Left hindlimb (tissue), 1 donor: ENCODE data around the gene CHSY1.
A peak's percentile ranks its signal among the peaks of the same experiment; 100 is the strongest.

ENCODE experiments used
- DNase-seq: peaks from one replicate; pipeline ENCODE4 v3.0.0-alpha.2; 2018

The CHSY1 gene

GRCh38 chr15:101168898-101169494 lies 82.9 kb downstream of the CHSY1 start:
- DNase-seq, result no peak

DNA sequence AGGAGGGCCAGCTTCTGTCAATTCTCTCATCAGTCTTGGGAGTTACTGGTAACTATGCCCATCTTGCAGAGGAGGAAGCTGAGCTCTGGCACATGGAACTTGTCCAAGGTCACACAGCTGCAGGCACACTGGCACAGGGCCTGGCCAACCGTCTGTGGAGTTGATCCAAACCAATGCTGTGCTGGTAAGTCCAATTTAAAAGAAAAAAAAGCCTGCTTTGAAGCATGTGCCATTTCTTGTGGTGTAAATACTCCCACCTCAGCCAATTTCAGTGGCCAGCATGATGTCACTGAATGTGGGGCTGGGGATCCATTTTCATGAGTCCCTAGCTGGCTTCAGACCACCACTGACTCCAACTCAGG lies 83.4 kb downstream of the CHSY1 start:
- DNase-seq, result peak; percentile 56

DNA sequence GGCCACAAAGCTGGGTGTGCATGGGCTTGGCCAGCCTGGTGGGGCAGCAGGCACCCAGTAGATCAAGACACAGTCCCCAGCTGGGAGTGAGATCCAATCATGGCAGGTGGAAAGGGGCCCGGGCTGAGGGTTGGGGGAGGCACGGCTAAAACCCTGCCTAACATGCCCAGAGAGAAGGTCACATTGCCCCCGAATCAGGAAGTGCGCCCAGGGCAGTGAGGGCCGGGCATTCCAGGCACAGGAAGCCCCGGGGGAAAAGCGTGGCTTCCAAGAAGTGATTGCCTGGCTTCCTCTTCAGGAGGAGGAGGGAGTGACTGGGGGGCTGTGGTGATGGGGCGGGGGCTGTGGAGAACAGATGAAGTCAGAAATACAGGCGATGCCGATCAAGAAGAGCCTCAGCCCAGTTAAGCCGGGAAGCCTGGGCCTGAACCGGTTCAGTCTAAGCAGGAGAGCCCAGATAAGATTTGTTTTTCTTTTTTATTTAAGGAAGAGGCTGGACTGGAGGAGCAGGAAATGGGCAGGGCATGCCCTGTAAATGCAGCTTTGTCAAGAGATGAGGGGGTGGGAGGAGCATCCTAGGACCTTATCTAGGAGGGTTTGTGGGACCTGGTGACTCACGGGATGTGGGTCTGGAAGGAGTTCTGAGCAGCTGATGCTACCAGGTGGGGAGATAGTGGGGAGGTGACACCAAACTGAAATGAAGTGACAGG lies 83.9 kb downstream of the CHSY1 start:
- peak; percentile 75 for DNase-seq

- no peak for DNase-seq
Measured at GRCh38 chr15:101167411-101167752, 84.5 kb downstream of the CHSY1 start.

DNA sequence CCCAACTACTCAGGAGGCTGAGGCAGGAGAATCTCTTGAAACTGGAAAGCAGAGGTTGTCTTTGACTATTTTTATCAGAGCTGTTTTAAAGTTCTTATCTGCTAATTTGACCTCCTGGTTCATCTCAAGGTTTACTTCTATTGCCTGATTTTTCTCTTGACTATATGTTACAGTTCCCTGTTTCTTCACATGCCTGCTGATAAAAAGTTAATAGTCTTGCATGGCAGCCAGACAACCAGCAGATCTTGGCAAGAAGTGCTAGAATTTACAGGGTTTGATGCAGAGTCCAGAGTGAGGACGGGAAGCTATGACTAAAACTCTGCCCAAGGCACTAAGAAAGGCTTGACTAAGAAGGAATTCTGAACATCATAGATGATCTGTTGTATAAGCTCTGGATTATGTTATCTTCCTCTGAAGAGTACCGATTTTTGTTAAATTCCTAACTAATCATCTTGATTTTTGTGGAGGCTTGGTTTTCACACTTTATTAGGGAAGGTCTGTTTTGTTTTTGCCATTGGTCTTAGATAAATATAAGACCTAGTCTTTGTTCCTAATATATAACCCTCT lies 85.9 kb downstream of the CHSY1 start:
- no peak for DNase-seq

DNA sequence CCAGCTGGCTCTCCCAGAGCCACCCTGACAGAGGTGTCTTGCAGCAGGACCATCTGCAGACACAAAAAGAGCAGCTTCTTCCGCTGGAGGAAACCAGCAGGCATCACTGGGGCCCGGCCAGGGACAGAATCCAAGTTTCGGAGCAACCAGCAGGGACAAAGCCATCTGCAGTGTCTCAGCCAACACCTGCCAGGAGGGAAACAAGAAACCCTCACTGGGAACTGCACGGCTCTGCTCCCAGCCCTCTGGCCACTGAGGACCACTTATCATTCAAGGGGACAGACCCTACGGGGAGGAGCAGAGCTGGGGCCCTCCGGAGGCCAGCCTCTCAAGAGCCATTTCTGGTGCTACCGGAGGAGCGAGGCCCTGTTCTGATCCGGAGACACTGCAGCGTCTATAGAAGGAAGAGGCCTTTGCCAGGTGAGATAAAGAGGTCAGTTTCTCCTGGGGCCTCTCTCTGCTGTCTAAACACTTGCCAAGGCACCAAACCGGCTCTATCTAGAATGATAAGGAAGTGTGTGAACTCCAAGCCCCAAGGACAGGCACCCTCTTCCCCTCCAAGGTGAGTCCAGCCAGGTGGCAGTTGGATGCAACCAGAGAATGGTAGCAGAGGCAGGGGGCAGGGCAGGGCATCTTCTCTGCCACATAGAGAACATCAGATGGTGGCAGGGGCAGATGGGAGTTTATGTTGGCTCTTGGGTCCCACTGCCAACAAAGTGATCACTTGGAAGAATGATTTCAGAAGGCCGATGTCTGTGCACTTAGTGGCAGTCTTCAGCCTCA lies 89.0 kb downstream of the CHSY1 start:
- peak; percentile 56 for DNase-seq

DNA sequence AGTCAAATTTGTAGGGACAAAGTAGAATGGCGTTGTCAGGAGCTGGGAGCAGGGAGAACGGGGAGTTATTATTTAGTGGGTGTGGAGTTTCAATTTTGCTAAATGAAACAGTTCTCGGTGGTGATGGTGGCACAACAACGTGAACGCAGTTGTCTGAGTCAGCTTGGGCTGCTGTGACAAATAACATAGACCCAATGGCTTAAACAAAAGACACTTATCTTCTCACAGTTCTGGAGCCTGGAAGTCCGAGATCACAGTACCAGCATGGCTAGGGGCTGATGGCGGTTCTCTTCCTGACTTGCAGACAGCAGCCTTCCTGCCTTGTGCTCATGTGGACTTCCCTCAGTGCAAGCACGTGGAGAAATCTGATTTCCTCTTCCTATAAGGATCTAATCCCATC lies 90.2 kb downstream of the CHSY1 start:
- DNase-seq, result no peak

DNA sequence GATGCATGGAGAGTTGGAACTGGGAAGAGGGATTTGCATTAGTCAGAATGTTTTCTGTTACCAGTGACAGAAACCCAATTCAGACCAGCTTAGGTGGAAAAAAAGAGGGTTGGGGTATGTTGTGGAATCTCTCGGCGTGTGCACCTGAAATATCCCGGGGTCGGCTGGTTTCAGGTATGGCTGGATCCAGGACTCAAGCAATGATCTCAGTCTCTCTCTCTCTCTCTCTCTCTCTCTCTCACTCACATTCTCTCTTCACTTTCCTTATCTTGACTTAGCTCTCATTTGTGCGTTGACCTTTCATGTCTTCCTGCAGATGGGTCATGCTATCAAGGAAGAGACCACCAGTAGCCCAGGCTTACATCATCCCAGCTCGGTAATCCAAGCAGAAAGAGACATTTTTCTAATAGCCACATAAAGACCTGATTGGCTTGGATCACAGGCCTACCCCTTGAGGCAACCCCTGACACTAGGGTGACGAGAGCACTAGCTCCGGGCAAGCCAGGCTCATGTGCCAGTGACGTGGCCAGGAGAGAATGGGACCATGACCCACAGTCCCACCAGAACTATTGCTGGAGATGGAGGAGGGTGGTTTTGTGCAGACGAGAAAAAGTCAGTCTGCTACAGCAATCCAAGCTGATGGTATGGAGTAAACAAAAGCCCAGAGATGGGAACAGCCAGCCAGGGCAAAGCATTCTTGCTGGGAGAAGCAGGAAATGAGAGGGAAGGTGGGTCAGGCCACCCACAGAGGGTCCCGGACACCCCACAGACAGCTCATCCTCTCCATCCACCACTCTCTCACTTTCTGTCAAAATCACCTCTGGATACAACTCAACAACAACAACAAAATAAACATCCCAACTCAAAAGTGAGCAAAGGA lies 91.7 kb downstream of the CHSY1 start:
- no peak for DNase-seq

- DNase-seq, result no peak
Measured at GRCh38 chr15:101159096-101159935, 92.5 kb downstream of the CHSY1 start.

- DNase-seq, result no peak
Measured at GRCh38 chr15:101158166-101159095, 93.4 kb downstream of the CHSY1 start.

GRCh38 chr15:101157721-101158120 lies 94.1 kb downstream of the CHSY1 start:
- no peak for DNase-seq

DNA sequence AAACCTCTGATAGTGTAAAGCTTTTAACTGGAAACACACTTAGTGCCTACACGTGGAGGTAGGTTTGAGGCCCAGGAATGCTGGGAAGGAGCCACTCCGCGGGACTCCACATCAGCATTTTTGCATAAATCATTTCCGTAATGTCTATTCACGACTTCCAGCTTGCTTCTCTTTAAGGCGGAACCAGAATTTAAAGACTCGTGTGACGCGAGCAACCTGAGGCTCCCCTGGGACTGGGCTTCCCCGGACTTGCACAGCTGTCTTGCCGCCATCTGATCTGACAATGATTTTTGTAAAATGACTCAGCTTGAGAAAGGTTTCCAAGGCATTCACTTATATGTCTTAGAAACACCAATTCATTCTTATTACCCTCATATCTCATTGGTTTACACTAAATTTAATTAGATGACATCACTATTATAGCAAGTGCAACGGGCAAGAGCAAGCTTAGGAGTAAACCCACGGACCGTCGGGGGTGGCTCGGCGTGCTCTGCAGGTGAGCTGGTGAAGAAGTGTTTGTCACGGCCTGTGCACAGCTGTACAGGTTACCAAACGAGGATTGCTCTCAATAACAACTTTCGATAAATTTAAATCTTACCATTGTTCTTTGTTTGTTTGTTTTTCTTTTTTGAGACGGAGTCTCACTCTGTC lies 95.2 kb downstream of the CHSY1 start:
- peak; percentile 62 for DNase-seq

DNA sequence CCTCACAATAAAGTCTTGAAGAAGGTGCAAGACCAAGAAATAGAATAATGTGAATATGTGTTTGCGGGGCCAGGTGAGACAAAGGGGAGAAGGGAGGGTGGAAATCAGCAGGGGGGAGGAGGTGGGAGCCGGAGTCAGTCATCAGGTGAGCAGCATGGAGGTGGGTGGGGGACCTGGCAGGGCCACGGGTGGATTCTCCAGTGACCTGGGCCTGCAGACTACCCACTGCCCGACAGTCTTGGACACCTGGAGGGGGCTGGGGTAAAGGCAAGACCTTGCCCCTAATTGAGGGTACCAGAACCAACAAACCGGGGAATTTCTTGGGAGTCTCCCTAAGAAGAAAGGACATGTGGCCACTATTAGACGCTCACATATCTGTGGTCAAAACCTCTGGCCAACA lies 95.8 kb downstream of the CHSY1 start:
- DNase-seq, result no peak

- DNase-seq, result no peak
Measured at GRCh38 chr15:101153801-101154656, 97.8 kb downstream of the CHSY1 start.

GRCh38 chr15:101152914-101153313 lies 98.9 kb downstream of the CHSY1 start:
- no peak for DNase-seq

GRCh38 chr15:101151288-101151687 lies 100.6 kb downstream of the CHSY1 start:
- no peak for DNase-seq

- no peak for DNase-seq
Measured at GRCh38 chr15:101150723-101151040, 101.2 kb downstream of the CHSY1 start.

GRCh38 chr15:101149864-101150722 lies 101.8 kb downstream of the CHSY1 start:
- DNase-seq, result no peak
